OCI-LY1 (cell line): Measurements from ENCODE around the gene GTF2H4.

Experiments
- H2AFZ ChIP-seq: fragments of 200-600 bp; sonication (generic), shearing (Covaris generic); 2 replicates; pipeline ENCODE4 v1.6.0; 2014; ENCODE audit warnings: antibody characterized with exemption, mild to moderate bottlenecking, low read length
- H3F3A ChIP-seq: fragments of 200-600 bp; sonication (generic), shearing (Covaris generic); 2 replicates; pipeline ENCODE4 v1.6.0; 2014; ENCODE audit warnings: mild to moderate bottlenecking, antibody characterized with exemption, low read length, moderate library complexity; ENCODE audit not compliant: insufficient read depth
- H3K27ac ChIP-seq: fragments of 200-600 bp; sonication (generic); 2 replicates; pipeline ENCODE4 v1.5.1; 2014; ENCODE audit warnings: low read length, mixed run types, mild to moderate bottlenecking, low read depth; ENCODE audit not compliant: poor library complexity, severe bottlenecking
- H3K27me3 ChIP-seq: fragments of 200-600 bp; sonication (generic); 2 replicates; pipeline ENCODE4 v1.6.0; 2014; ENCODE audit warnings: antibody characterized with exemption, mild to moderate bottlenecking, low read length, moderate library complexity; ENCODE audit not compliant: insufficient read depth
- H3K36me3 ChIP-seq: fragments of 200-600 bp; sonication (generic); 2 replicates; pipeline ENCODE4 v1.6.1; 2014; ENCODE audit warnings: mild to moderate bottlenecking, antibody characterized with exemption, low read length, moderate library complexity, mixed read lengths; ENCODE audit not compliant: insufficient read depth
- H3K4me1 ChIP-seq: fragments of 200-600 bp; sonication (generic); 2 replicates; pipeline ENCODE4 v1.5.1; 2014; ENCODE audit warnings: mild to moderate bottlenecking, low read length, moderate library complexity; ENCODE audit not compliant: insufficient read depth, severe bottlenecking
- H3K4me2 ChIP-seq: fragments of 200-600 bp; sonication (generic), shearing (Covaris generic); 2 replicates; pipeline ENCODE4 v1.6.1; 2014; ENCODE audit warnings: low read length
- H3K4me3 ChIP-seq: fragments of 200-600 bp; sonication (generic); 2 replicates; pipeline ENCODE4 v1.5.1; 2014; ENCODE audit warnings: low read length, low read depth, mild to moderate bottlenecking, mixed read lengths; ENCODE audit not compliant: poor library complexity, severe bottlenecking
- H3K79me2 ChIP-seq: fragments of 200-600 bp; shearing (Covaris generic); 2 replicates; pipeline ENCODE4 v1.6.1; 2016; ENCODE audit warnings: mixed run types, low read length, mixed read lengths; ENCODE audit not compliant: insufficient read depth
- H3K9ac ChIP-seq: fragments of 200-600 bp; sonication (generic), shearing (Covaris generic); 2 replicates; pipeline ENCODE4 v1.6.1; 2014; ENCODE audit warnings: mild to moderate bottlenecking, low read length, mixed read lengths
- H3K9me2 ChIP-seq: fragments of 200-600 bp; sonication (generic), shearing (Covaris generic); 2 replicates; pipeline ENCODE4 v1.6.1; 2014; ENCODE audit warnings: low read depth, mild to moderate bottlenecking, low read length, mixed read lengths
- H3K9me3 ChIP-seq: fragments of 200-600 bp; shearing (Covaris generic); 2 replicates; pipeline ENCODE4 v1.6.1; 2014; ENCODE audit warnings: low read length, mixed read lengths
- H4K20me1 ChIP-seq: fragments of 200-600 bp; sonication (generic), shearing (Covaris generic); 2 replicates; pipeline ENCODE4 v1.6.0; 2016; ENCODE audit warnings: mild to moderate bottlenecking, low read length; ENCODE audit not compliant: insufficient read depth
- EZH2 ChIP-seq: fragments of 200-600 bp; sonication (generic), shearing (Covaris generic); IDR thresholded peaks from 2 replicates; pipeline ENCODE4 v1.8.0; 2017; ENCODE audit warnings: borderline replicate concordance, mixed run types, mild to moderate bottlenecking, antibody characterized with exemption, low read length, moderate library complexity, mixed read lengths
- TF ChIP-seq, protein P1 (sequence below): fragments of 200-600 bp; sonication (generic), shearing (Covaris generic); IDR thresholded peaks from 2 replicates; pipeline ENCODE4 v1.5.1; 2017; ENCODE audit warnings: mild to moderate bottlenecking, antibody characterized with exemption, low read length, moderate library complexity, mixed read lengths

Gene GTF2H4

GRCh38 chr6:30882204-30882758 lies 25.7 kb upstream of the GTF2H4 start:
- no peak overlapping the region for H3K9ac ChIP-seq
- H3K4me3 ChIP-seq = no peak overlapping the region
- no peaks in the 10 kb centered on the region for H3K36me3 ChIP-seq
- H3K27me3 ChIP-seq = no peaks in the 10 kb centered on the region
- H3K79me2 ChIP-seq = no peaks in the 10 kb centered on the region
- no peaks in the 10 kb centered on the region for H3K9me3 ChIP-seq
- no peaks in the 10 kb centered on the region for H4K20me1 ChIP-seq
- H3K4me1 ChIP-seq = peaks cover 49% of the 10 kb centered on the region
- H3K4me2 ChIP-seq = no peak overlapping the region; the same call in 1 of the 2 replicates
- no peaks in the 10 kb centered on the region for H3K9me2 ChIP-seq
- TF ChIP-seq, protein P1, sequence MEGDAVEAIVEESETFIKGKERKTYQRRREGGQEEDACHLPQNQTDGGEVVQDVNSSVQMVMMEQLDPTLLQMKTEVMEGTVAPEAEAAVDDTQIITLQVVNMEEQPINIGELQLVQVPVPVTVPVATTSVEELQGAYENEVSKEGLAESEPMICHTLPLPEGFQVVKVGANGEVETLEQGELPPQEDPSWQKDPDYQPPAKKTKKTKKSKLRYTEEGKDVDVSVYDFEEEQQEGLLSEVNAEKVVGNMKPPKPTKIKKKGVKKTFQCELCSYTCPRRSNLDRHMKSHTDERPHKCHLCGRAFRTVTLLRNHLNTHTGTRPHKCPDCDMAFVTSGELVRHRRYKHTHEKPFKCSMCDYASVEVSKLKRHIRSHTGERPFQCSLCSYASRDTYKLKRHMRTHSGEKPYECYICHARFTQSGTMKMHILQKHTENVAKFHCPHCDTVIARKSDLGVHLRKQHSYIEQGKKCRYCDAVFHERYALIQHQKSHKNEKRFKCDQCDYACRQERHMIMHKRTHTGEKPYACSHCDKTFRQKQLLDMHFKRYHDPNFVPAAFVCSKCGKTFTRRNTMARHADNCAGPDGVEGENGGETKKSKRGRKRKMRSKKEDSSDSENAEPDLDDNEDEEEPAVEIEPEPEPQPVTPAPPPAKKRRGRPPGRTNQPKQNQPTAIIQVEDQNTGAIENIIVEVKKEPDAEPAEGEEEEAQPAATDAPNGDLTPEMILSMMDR = no peak
- TF ChIP-seq EZH2 = no peak
- H3F3A ChIP-seq = no peaks in the 10 kb centered on the region
- H3K27ac ChIP-seq = no peak overlapping the region
- no peak overlapping the region for H2AFZ ChIP-seq

DNA sequence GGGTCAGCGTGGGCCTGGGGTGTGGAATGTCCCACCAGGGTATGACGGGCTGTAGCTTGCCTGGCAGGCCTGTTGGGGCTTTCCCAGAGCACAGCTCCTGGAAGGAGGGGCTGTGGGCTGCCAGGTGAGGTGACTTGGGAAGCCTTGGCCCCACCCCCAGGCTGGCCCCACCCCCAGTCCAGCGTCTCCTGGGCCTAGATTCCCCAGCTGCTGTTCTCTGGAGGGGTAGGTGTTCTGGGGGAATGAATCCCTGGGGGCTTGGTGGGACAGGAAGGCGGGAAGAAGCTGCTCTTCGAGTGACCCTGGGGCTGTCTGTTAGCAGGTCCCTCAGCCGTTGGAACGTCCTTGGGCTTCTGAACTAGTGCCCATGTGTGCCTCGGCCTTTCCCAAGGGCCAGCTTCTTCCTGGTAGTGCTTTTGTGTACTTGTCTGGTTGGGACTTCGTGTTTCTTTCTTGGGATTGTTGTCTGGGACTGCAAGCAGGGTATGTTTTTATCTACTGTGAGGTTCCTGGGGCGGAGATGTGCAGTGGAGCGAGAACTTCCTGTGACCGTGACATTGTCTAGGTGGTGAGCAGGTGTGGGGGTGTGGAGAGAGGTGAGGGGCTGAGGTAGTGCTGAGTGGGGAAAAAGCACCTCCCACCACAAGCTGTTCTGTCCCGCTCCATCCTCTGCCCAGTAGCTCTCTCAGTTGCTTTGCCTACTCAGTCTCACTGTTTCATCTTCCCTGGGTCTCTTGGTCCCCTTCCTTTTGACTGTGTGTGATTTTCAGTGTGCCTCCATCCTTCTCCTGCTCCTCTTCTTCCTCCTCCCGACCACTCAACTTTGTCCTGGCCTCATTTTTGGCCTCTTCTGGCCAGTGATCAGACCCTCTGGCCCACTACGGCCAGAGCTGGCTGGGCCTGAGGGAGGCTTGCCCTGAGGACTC lies 25.0 kb upstream of the GTF2H4 start:
- Histone ChIP-seq H3K27ac (peak overlapping the region; percentile 85), H2AFZ (no peak overlapping the region), H3K36me3 (no peaks in the 10 kb centered on the region), H3K4me1 (peaks cover 42% of the 10 kb centered on the region), H3K79me2 (no peaks in the 10 kb centered on the region), H3K4me2 (peak overlapping the region; percentile 67), H3K9me3 (no peaks in the 10 kb centered on the region), H3F3A (no peaks in the 10 kb centered on the region), H4K20me1 (no peaks in the 10 kb centered on the region), H3K27me3 (no peaks in the 10 kb centered on the region), H3K9me2 (no peaks in the 10 kb centered on the region), H3K9ac (peak overlapping the region; percentile 59; the same call in 1 of the 2 replicates), H3K4me3 (peak overlapping the region; percentile 63)
- TF ChIP-seq, protein P1 = no peak
- TF ChIP-seq EZH2 = no peak

- TF ChIP-seq, protein P1 = no peak
- TF ChIP-seq EZH2 = no peak
- Histone ChIP-seq H3K9me3 (no peaks in the 10 kb centered on the region), H3K27me3 (no peaks in the 10 kb centered on the region), H3K4me2 (peak within 1 kb of the TSS; percentile 67), H3K4me3 (peak within 1 kb of the TSS; percentile 63), H3K27ac (peak within 1 kb of the TSS; percentile 85), H3F3A (no peaks in the 10 kb centered on the region), H2AFZ (no peak within 1 kb of the TSS), H3K36me3 (no peaks in the 10 kb centered on the region), H3K9ac (peak within 1 kb of the TSS; percentile 59), H3K9me2 (no peaks in the 10 kb centered on the region), H3K4me1 (peaks cover 42% of the 10 kb centered on the region), H3K79me2 (no peaks in the 10 kb centered on the region), H4K20me1 (no peaks in the 10 kb centered on the region)
Observed at GRCh38 chr6:30883685-30884520, 24.1 kb upstream of the GTF2H4 start, which contains the start of gene DDR1. Gene DDR1 (plus strand): TSS chr6:30884519. CDS start chr6:30888730, 4,211 bp downstream.
